ENCODE measurements around the gene PPP1R11.
"Not testable (repeated sequence)": the region's sequence is repeated elsewhere in the genome, so short reads cannot be mapped to it uniquely, and the experiment has no call there.

Gene PPP1R11, protein sequence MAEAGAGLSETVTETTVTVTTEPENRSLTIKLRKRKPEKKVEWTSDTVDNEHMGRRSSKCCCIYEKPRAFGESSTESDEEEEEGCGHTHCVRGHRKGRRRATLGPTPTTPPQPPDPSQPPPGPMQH

DNA sequence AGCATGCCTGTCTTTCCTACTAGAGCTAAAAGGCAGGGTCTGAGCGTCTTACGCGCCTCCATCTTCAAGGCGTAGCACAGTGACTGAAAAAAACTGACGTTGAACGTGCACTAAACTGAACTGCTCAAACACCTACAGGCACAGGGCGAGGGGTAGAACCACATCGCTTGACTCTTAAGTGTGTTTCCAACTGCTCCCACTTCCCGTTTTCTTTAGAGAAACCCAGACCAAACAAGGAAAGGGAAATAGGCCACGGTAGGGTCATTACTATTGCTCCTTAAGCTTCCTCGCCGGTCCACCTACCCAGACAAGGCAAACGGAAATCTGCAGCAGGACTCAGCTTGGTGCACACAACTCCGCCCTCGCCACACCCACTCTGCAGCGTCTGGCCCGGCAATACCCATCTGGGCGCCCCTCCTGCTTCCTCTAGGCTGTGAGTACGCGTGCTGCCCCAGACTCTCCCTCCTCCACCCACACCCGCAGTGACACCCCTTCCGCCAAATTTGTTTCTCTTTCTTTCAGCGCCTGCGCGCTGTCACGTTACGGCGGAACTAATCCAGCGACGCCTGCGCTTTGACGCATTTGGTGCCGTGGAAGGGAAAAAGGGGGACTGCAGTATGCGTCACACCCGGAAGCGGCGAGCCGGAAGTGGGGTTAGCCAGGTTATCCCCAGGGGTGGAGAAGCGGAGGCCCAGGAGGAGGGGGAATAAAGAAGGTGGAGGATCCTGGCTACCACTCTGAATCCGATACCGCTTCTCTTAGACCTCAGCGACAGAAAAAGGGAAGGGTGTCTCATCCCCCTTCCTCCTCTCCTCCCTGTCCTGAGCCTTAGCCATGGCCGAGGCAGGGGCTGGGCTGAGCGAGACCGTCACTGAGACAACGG lies at the start of gene PPP1R11:
TSS of gene PPP1R11 (plus strand) at position 622 of the 883 bp plus-strand sequence. CDS start at position 835, 213 bp downstream.
- peak; percentile 98 for DNase-seq

DNA sequence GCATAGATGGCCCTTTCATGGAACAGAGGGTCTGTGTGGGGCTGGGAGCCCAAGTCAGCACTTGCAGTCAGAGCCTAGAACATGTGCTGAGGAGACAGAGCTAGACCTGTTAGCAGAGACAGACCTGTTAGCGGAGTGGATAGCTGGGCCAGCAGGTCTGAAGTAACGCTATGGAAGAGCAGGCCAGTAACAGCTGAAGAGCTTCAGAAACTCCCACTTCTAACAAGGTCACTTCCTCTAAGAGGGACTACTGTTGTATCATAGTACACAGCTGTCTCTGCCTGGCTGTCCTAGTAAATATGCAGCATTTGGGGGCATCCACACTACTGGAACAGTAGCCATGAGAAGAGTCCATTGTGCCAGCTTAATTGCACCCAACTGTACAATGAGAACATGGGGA lies 47.2 kb upstream of the PPP1R11 start:
- DNase-seq = no peak

DNA sequence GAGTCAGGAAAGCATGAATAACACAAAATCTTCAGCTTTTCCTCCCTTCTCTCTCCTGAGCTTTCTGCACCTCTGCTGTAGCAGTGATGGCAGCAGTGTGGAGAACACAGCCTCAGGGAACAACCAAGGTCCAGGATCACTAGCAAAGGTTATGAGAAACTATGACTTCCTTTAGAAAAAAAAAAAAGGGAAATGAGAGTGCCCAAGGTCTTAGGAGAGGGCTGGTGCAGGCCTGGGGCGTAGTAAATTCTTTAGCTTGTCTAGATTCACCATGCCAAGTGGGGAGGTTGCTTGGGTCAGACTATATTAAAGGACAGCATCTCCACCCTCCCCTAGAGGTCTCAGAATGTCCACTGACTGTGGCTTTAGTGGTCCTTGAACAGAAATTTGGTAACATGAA lies 46.4 kb upstream of the PPP1R11 start:
- no peak for DNase-seq

DNA sequence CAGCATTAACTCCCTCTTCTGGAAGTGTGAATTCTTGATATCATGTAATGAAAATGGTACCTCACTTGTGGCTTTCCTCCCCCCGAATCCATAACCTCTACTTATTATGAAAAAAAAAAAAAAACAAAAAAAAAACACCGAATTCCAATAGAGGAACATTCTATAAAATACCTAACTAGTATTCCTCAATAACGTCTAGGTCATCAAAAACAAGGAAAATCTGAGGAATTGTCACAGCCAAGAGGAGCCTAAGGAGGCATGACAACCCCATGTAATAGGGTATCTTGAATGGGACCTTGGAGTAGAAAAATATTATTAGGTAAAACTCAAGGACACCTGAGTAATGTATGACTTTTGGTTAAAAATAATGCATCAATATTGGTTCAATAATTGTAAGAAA lies 44.8 kb upstream of the PPP1R11 start:
- no peak for DNase-seq

DNA sequence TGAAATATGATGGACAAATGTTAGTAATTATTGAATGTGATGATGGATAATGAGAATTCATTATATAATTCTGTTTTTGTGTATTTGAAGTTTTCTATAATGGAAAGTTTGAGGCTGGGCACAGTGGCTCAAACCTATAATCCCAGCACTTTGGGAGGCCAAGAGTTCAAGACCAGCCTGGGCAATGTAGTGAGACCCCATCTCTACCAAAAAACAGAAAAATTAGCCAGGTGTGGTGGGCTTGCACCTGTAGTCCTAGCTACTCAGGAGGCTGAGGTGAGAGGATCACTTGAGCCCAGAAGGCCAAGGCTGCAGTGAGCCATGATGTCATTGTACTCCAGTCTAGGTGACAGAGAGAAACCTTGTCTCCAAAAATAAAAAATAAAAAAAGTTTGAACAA lies 44.3 kb upstream of the PPP1R11 start:
- DNase-seq = not testable (repeated sequence)

DNA sequence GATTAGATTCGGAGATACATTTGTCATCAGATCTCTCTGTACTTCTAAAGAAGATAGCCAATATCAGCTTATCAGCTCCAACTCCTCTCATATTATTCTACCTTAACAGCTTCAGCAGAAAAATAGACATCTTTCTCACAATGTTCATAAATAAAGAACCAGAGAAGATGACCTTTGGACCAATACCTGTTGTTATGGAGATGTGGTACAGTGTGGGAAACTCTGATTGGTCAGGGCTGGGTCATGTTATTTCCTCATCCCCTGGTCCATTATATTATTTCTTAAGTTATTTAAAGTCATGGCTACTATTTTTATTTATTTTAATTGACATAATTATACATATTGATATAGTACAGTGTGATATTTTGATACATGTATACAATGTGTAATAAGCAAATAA lies 41.8 kb upstream of the PPP1R11 start:
- no peak for DNase-seq

DNA sequence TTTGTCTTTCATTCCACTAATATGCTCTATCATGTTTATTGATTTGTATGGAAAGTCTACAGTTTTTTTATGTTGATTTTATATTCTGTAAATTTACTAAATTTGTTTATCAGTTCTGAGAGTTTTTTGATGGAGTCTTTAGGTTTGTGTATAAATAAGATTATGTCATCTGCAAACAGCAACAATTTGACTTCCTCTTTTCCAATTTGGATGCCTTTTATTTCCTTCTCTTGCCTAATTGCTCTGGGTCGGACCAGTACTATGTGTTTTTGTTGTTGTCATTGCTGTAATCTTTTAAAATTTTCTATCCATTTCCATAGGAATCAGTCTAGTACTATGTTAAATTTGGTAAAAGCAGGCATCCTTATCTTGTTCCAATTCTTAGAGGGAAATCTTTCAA lies 37.4 kb upstream of the PPP1R11 start:
- no peak for DNase-seq

DNA sequence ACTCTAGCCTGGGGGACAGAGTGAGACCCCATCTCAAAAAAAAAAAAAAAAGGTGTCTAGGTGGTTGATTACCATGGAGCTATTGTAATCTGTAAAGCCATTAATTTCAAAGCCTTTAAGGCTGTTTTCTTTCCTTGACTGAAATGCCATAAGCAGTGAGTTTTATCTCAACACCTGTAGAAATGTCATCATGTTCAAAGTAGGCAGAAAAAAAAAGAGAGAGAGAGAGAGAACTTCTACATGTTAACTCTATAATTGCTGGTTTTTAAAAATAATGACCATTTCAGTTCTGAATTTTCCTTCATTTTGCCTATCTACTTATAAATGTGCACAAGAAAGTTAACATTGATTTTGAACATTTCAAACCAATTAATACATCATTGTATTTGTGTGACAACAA lies 35.6 kb upstream of the PPP1R11 start:
- DNase-seq = no peak

DNA sequence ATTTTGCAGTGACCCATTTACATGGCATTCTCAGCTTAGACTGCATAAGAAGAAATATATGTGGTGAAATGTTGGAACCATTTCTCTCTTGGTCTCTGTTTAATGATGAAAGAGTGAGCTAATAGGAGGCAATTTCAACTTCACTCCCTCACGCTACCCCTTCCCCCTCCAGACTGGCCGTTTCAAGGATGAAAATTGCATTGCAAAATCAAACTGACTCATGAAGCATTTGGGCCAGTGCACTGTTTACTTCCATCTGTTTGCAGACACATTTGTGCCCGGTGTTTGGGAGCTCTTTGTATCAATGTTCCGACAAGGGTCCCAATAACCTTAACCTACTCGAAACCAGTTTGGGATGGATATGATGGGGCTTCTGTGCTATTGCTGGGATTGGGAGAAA lies 33.6 kb upstream of the PPP1R11 start:
- DNase-seq = not testable (repeated sequence)

DNA sequence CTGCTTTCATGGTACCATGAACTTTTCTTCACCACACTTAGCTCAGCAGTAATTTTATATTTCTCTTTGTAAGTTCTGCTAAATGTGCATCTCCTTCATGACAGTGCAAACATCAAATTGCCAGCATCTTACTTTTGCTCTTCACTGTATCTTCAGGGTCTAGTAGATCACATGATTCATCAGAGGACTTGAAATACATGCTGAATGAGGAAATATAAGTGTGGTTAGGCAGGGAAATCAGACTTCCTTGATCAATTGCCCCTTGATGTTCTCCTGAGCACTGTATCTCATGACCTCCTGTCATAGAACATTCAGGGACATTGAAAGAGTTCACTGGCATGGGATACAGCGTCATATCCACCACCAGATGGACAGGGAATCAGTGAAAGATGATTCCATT lies 31.2 kb upstream of the PPP1R11 start:
- no peak for DNase-seq

DNA sequence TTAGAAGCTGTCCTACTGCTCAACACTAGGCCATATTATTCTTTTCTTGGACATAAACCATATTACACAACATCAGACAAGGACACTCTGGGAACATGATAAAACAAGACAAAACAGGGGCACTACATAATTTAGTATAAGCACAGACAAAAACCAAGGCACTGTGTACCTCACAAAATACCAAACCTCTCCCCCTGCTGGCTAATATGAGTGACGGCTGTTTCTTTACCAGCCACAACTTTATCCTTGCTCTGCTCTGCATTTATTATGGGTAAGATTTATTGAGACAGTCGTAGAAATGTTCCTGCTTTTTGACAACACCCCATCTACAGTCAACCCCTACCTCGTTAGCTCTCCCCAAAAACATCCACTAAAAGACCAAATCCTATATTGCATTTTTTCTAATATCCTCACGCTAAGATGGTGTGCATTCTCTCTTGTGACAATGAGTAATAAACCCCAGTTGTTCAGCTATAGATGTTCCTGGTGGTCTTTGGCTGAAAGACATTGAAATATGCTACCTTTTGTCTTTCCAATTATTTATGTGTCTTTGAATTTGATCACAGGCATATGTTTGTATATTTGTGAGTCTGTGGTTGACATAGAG lies 29.7 kb upstream of the PPP1R11 start:
- DNase-seq = no peak

DNA sequence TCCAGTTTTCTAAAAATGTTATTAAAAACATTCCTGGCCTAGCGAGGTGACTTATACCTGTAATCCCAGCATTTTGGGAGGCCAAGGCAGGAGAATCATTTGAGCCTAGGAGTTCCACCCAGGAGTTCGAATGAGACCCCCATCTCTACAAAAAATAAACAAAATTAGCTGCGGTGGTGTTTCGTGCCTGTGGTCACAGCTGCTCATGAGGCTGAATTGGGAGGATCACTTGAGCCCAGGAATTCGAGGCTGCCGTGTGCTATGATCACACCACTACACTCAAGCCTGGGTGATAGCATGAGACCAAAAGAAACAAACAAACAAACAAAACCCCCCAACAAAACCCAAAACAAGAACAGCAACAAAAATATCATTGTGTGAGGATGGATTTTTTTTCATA lies 25.8 kb upstream of the PPP1R11 start:
- DNase-seq = no peak

DNA sequence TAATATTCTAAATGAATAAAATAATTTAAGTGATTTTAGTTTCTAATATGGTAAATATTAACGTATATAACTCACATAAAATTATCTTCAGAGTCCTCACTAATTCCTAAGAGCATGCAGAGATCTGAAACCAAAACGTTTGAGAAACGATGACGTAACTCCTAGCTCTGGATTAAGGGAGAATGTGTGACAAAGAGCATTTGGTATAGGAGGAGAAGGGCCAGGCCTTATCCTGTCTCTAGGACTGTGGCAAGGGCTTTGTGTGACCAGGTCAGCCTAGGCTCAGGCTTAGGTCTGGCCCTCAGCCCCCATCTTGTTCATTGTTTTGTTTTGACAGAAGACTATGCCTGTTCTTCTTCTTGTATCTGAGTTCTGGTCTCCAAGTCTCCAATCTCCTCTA lies 25.2 kb upstream of the PPP1R11 start:
- no peak for DNase-seq

DNA sequence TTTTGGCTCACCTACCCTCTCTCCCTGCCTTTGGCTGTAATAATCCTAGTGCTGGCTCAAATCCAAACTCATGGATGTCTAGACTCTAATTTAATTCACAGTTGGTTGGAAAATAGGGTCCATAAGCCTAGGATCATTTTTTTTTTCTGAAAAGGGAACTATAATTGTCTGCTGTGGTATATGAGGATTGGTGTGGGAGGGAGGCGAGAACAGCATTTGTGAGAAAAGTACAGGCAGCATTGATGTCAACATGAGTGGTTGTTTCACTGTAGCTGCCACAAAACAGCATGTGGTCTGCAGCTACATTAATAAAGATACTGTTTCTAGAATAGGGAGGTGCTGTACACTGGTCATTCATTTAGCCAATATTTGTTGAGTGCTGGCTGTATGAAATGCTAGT lies 24.5 kb upstream of the PPP1R11 start:
- no peak for DNase-seq

DNA sequence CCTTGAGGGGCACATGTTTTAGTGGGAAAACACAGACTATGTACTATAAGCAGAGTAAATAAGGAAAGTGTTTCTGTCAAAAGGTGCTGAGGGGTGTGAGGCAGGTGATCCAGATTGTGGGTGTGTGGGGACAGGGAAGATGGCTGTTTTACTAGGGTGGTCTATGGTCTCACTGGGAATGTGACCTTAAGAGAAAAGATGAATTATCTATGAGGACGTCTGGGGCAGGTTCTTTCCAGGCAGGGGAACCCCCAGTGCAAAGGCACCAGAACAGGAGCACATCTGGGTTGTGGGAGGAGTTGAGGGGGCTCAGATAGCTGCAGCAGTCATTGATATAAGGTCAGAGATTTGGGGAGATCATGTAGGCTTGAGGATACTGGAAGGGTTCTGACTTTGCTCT lies 24.1 kb upstream of the PPP1R11 start:
- DNase-seq = no peak

DNA sequence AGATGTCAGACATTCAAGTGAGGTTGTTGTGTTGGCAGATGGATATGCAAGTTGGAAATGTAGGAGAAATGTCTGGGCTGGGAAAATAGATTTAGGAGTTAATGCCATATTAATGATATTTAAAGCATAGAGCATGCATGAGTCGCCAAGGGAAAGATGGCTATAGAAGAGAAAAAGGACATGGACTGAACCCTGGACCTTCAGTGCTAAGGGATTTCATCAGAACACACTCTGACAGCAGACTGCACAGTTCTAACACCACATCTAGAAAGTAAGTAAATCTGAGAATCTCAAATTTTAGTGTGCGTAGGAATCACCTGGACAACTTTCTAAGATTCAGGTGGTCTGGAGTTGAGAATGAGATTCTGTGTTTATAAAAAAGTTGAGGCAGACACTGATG lies 23.3 kb upstream of the PPP1R11 start:
- no peak for DNase-seq

DNA sequence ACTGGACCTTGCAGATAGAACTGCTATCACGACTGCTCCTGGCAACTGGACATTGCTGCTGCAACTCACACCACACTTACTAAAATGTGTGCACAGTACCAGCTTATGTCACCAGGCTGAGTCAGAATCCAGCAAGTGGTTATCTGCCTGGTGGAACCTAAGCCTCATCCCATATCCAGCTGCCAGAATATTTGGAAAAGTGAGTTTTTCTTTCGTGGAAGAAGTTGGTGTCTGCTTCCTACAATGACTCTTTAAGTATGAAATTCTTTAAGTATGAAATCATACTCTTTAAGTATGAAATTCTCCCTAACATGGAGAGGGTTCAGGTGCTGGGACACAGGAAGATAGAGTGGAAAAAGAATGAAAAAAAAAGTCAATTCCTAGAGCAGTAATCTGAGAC lies 22.4 kb upstream of the PPP1R11 start:
- no peak for DNase-seq

DNA sequence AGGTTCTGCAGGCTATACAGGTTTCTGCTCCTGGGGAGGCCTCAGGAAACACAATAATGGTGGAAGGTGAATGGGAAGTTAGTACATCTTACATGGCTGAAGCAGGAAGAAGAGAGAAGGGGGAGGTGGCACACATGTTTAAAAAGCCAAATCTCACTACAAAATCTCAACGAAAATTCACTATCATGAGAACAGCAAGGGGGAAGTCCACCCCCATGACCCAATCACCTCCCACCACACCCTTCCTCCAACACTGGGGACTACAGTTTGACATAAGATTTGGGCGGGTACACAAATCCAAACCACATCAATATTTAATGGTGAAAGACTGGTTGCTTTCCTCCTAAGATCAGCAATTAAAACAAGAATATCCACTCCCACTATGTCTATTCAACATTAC lies 19.8 kb upstream of the PPP1R11 start:
- DNase-seq = no peak

DNA sequence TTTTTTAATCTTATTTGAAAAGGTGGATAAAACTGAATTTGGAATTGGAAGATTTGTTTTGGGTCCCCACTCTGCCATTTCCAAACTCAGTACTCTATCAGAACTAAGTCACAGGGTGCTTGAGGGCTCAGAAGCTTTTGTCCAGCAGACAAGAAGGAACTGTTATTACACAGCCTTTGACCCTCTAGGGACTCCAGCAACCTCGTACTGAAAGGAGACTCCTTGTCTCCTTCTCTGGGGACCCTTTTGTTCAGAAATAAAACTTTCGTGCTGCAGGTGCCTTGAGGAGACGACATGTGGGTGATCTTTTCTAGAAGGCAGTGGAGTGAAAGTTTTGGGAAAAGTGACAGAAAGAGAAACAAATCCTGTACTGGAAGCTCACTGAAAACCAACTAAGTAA lies 13.3 kb upstream of the PPP1R11 start:
- no peak for DNase-seq

DNA sequence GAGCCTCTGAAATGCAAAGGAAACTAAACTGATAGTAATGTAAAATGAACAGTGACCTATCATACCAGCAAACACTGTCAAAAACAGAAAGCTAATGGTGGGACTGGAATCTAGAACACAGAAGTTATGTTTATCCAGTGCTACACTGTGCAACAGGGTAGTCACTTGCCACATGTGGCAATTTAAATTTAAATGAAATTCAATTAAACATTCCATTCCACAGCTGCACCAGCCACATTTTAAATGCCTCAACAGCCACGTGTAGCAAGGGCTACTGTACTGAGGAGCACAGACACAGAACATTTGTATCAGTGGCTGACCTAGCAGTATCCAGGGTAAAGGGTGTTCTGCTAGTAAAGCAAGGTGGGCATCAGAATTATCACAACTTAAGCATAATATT lies 11.5 kb upstream of the PPP1R11 start:
- no peak for DNase-seq

DNA sequence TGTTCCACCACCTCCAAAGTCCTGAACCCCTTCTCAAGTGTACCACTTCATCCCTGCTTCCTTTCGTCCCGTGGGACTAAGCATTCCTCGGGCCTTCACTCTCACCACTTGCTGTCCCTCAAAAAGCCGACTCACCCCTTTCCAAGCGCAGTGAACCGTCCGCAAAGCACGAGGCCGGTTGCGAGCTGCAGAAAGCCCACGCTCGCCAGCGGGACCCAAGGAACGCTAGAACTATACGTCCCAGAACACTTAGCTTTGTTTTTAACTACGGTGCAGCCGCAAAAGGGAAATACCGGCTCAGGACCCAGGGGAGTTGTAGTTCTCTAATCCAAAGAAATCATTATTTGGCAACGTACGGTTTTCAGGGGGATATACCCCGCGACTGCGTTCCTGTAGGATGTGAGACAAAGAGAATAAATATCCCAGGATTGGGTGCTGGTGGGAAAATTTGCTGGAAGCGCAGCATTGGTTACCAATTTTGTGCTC lies 6.3 kb upstream of the PPP1R11 start:
- peak; percentile 11 for DNase-seq

DNA sequence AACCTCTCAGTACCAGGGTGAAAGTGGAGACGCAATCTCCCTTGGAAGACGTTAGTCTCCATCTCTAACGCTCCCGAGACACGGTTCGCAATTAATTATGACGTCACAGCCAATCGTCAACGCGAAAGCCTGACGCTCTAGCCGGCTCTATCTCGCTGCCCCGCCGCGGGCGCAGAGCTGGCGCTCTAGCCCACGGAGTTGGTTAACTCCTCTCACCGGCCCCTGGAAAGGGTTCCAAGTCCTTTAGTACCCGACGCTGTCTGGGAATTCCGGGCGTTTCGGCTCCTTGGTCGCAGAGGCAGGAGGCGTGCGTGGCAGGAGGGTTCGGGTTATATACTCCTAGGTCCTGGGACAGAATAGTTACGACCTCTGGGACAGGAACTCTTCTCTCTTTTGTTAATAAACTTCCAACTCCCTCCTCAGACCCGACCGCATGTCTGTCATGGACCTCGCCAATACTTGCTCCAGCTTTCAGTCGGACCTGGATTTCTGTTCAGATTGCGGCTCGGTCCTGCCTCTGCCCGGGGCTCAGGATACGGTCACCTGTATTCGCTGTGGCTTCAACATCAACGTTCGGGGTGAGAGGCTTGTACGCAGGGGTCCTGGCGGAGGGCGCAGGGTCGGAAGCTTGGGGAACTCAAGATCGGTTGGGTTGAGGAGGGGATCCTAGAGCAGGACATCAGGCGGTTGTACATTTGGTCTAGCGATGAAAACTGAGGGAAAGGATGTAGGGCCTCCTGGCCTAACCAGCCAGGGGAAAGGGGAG lies 5.7 kb upstream of the PPP1R11 start, which contains the start of gene POLR1H:
TSS of gene POLR1H (plus strand) at position 174 of the 766 bp plus-strand sequence. CDS start at position 434, 260 bp downstream.
- DNase-seq = peak; percentile 82

DNA sequence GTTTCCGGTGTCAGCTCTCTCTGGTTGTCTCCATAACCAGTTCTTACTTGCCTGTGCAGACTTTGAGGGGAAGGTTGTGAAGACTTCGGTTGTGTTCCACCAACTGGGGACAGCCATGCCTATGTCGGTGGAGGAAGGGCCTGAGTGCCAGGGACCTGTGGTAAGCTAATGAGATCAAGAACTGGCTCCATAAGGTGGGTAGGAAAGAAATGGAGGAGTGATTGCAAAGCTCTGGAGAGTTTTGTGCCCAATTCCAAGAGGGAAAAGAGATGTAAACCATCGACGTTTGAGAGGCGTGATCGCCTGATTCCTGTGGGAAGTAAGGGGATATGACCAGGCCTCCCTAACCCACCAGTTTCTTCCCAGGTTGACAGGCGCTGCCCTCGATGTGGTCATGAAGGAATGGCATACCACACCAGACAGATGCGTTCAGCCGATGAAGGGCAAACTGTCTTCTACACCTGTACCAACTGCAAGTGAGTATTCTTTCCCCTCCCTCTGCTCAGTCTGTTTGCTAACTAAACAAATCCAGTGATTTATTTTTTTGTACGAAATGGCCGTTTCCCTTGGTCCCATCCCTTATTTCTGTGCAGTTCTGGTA lies 5.0 kb upstream of the PPP1R11 start:
- peak; percentile 34 for DNase-seq
